Measurements from ENCODE around the gene DPP10.

GRCh38 chr2:115491186-115491793 is 1048.8 kb downstream of the DPP10 start:
- TF ChIP-seq ZNF274 (IDR thresholded peaks at IDR 0.05; ENCODE audit: low read depth, low read length) (no peak), YY1 (IDR thresholded peaks at IDR 0.05; ENCODE audit: insufficient read depth, insufficient read length) (no peak)

Data from NT2/D1 (cell line).